H9 (cell line): ENCODE results near the gene IRF1. TPM values are rescaled to one million over a fixed set of nuclear protein-coding genes. Genes with fewer than 3 reads are reported as not detected.

ENCODE experiments used
- DNase-seq: peaks from one replicate; pipeline ENCODE4 v3.0.0-alpha.2; 2017
- H2AFZ ChIP-seq: one replicate; pipeline ENCODE4 v1.6.1; 2013; ENCODE audit warnings: mild to moderate bottlenecking, low read length, control low read depth, moderate library complexity
- H2AK5ac ChIP-seq: 2 replicates; pipeline ENCODE4 v1.6.1; 2013; ENCODE audit warnings: low read length, control low read depth, mixed read lengths; ENCODE audit not compliant: insufficient read length
- H2BK120ac ChIP-seq: one replicate; pipeline ENCODE4 v1.6.1; 2013; ENCODE audit warnings: low read depth, mild to moderate bottlenecking, low read length, control low read depth, inconsistent platforms; ENCODE audit not compliant: poor library complexity, severe bottlenecking
- H2BK12ac ChIP-seq: 2 replicates; pipeline ENCODE4 v1.6.1; 2013; ENCODE audit warnings: low read length, control low read depth, mixed read lengths, low read depth; ENCODE audit not compliant: insufficient read length
- H2BK15ac ChIP-seq: 2 replicates; pipeline ENCODE4 v1.6.1; 2013; ENCODE audit warnings: low read depth, low read length, control low read depth
- H2BK20ac ChIP-seq: one replicate; pipeline ENCODE4 v1.6.1; 2013; ENCODE audit warnings: low read depth, mild to moderate bottlenecking, low read length, control low read depth, inconsistent platforms; ENCODE audit not compliant: poor library complexity, severe bottlenecking
- H2BK5ac ChIP-seq: 2 replicates; pipeline ENCODE4 v1.6.1; 2013; ENCODE audit warnings: low read length, control low read depth, mixed read lengths; ENCODE audit not compliant: insufficient read length
- H3K14ac ChIP-seq: 2 replicates; pipeline ENCODE4 v1.6.1; 2013; ENCODE audit warnings: low read length, control low read depth; ENCODE audit not compliant: insufficient read depth
- H3K18ac ChIP-seq: 2 replicates; pipeline ENCODE4 v1.6.1; 2013; ENCODE audit warnings: low read depth, mild to moderate bottlenecking, mixed read lengths, low read length, control low read depth; ENCODE audit not compliant: insufficient read length
- H3K23ac ChIP-seq: 2 replicates; pipeline ENCODE4 v1.6.1; 2013; ENCODE audit warnings: low read length, control low read depth, mixed read lengths, low read depth; ENCODE audit not compliant: insufficient read length
- H3K23me2 ChIP-seq: 2 replicates; pipeline ENCODE4 v1.6.1; 2013; ENCODE audit warnings: low read depth, mild to moderate bottlenecking, mixed read lengths, low read length, control low read depth; ENCODE audit not compliant: insufficient read length, poor library complexity, severe bottlenecking
- H3K27ac ChIP-seq: 2 replicates; pipeline ENCODE4 v1.5.1; 2013; ENCODE audit warnings: low read length, control low read depth, mixed read lengths, low read depth; ENCODE audit not compliant: insufficient read length
- H3K27me3 ChIP-seq: 2 replicates; pipeline ENCODE4 v1.6.1; 2013; ENCODE audit warnings: low read length, control low read depth, inconsistent platforms; ENCODE audit not compliant: insufficient read depth
- H3K4ac ChIP-seq: 2 replicates; pipeline ENCODE4 v1.6.1; 2013; ENCODE audit warnings: low read depth, mild to moderate bottlenecking, control low read depth, inconsistent platforms, low read length, moderate library complexity
- H3K4me1 ChIP-seq: 2 replicates; pipeline ENCODE4 v1.6.1; 2013; ENCODE audit warnings: low read length, control low read depth, inconsistent platforms; ENCODE audit not compliant: insufficient read depth
- H3K4me2 ChIP-seq: 2 replicates; pipeline ENCODE4 v1.6.1; 2013; ENCODE audit warnings: low read length, control low read depth, mixed read lengths; ENCODE audit not compliant: insufficient read length, insufficient read depth
- H3K56ac ChIP-seq: 2 replicates; pipeline ENCODE4 v1.6.1; 2013; ENCODE audit warnings: low read depth, mild to moderate bottlenecking, mixed read lengths, low read length, control low read depth; ENCODE audit not compliant: insufficient read length
- H3K79me1 ChIP-seq: 2 replicates; pipeline ENCODE4 v1.6.1; 2013; ENCODE audit warnings: low read depth, mild to moderate bottlenecking, moderate library complexity, low read length, control low read depth, inconsistent platforms; ENCODE audit not compliant: insufficient read depth, poor library complexity, severe bottlenecking
- H3K79me2 ChIP-seq: 2 replicates; pipeline ENCODE4 v1.6.1; 2013; ENCODE audit warnings: low read length, control low read depth, inconsistent platforms; ENCODE audit not compliant: insufficient read depth
- H3K9ac ChIP-seq: 2 replicates; pipeline ENCODE4 v1.6.1; 2013; ENCODE audit warnings: low read length, control low read depth, mixed read lengths; ENCODE audit not compliant: insufficient read length; ENCODE audit errors: extremely low read depth
- H3K9me3 ChIP-seq: one replicate; pipeline ENCODE4 v1.6.1; 2013; ENCODE audit warnings: low read depth, low read length, inconsistent platforms; ENCODE audit not compliant: control insufficient read depth
- H3T11ph ChIP-seq: one replicate; pipeline ENCODE4 v1.6.1; 2013; ENCODE audit warnings: mild to moderate bottlenecking, low read length, control low read depth, inconsistent platforms
- H4K20me1 ChIP-seq: one replicate; pipeline ENCODE4 v1.6.1; 2013; ENCODE audit not compliant: control insufficient read depth, insufficient read length, insufficient read depth
- H4K5ac ChIP-seq: 2 replicates; pipeline ENCODE4 v1.6.1; 2013; ENCODE audit warnings: low read depth, mild to moderate bottlenecking, mixed read lengths, low read length, control low read depth; ENCODE audit not compliant: insufficient read length
- H4K8ac ChIP-seq: replicated peaks from 2 replicates; pipeline ENCODE4 v1.6.1; 2013; ENCODE audit warnings: low read length, control low read depth, mixed read lengths, low read depth; ENCODE audit not compliant: insufficient read length
- H4K91ac ChIP-seq: 2 replicates; pipeline ENCODE4 v1.6.1; 2013; ENCODE audit warnings: low read depth, mild to moderate bottlenecking, moderate library complexity, mixed read lengths, low read length, control low read depth; ENCODE audit not compliant: insufficient read length
- H3K27ac Mint-ChIP-seq, 3 experiments: 2 replicates in 2 of 3; 3 replicates in 1 of 3; pipeline ENCODE4 v1.8.0; 2020 to 2021; ENCODE audit warnings: mixed read lengths in 3 of 3, mild to moderate bottlenecking in 1 of 3, moderate library complexity in 1 of 3
- H3K27me3 Mint-ChIP-seq: 2 replicates; pipeline ENCODE4 v1.8.0; 2021; ENCODE audit warnings: low read depth, mild to moderate bottlenecking, moderate library complexity, mixed read lengths
- H3K36me3 Mint-ChIP-seq, 3 experiments: 2 replicates in 2 of 3; 3 replicates in 1 of 3; pipeline ENCODE4 v1.8.0; 2020 to 2021; ENCODE audit warnings: low read depth in 3 of 3, mixed read lengths in 3 of 3; ENCODE audit not compliant: insufficient read depth in 1 of 3
- H3K4me1 Mint-ChIP-seq, 2 experiments: 2 replicates each; pipeline ENCODE4 v1.8.0; 2020; ENCODE audit warnings: mixed read lengths in 2 of 2
- H3K4me3 Mint-ChIP-seq, 2 experiments: 2 replicates in 1 of 2; 3 replicates in 1 of 2; pipeline ENCODE4 v1.8.0; 2020 to 2021; ENCODE audit warnings: mild to moderate bottlenecking in 2 of 2, mixed read lengths in 2 of 2, moderate library complexity in 1 of 2
- H3K9me3 Mint-ChIP-seq, 2 experiments: 2 replicates in 1 of 2; 3 replicates in 1 of 2; pipeline ENCODE4 v1.8.0; 2020; ENCODE audit warnings: mild to moderate bottlenecking in 2 of 2, mixed read lengths in 2 of 2, moderate library complexity in 1 of 2
- WGBS: extraction: QIAGEN DNeasy Blood & Tissue Kit; methylation state at CpG from one replicate; pipeline ENCODE4 v1.1.7; 2013; ENCODE audit warnings: missing lambda C conversion rate, low lambda C conversion rate, mixed read lengths; ENCODE audit not compliant: insufficient read length; ENCODE audit errors: extremely low coverage; 5-methylcytosine and 5-hydroxymethylcytosine counted together
- total RNA-seq: library from RNA; stranded (reverse); gene quantifications from 2 replicates; pipeline ENCODE4 v1.2.1, GENCODE V29; 2021
- TF ChIP-seq, protein P1 (sequence below): fragments of 200-600 bp; sonication (generic); conservative IDR thresholded peaks from 3 replicates; pipeline ENCODE4 v1.8.0; 2021; ENCODE audit warnings: antibody characterized with exemption, mild to moderate bottlenecking

Gene IRF1
- total RNA-seq, 1 experiment from 2014 or later = 8.7 TPM

- WGBS = no CpG with 5 or more reads among the region's 3 CpGs
- no peak overlapping the region for H3K27ac ChIP-seq
Observed at GRCh38 chr5:132479111-132479951, 11.2 kb downstream of the IRF1 start.

More at GRCh38 chr5:132479111-132479951, 11.2 kb downstream of the IRF1 start:
- no peak overlapping the region for H3K4ac ChIP-seq
- H3K9me3 ChIP-seq = no peaks in the 10 kb centered on the region
- H2BK20ac ChIP-seq = no peak overlapping the region
- H3K4me2 ChIP-seq = no peak overlapping the region
- H2BK12ac ChIP-seq = no peak overlapping the region
- no peak overlapping the region for H4K8ac ChIP-seq
- no peak overlapping the region for H2AFZ ChIP-seq
- no peaks in the 10 kb centered on the region for H3K27me3 ChIP-seq
- no peaks in the 10 kb centered on the region for H3K27me3 Mint-ChIP-seq
- no peak overlapping the region for H3K56ac ChIP-seq
- H2BK15ac ChIP-seq = no peak overlapping the region
- no peak overlapping the region for H2BK5ac ChIP-seq
- no peaks in the 10 kb centered on the region for H3K79me1 ChIP-seq
- no peaks in the 10 kb centered on the region for H4K20me1 ChIP-seq
- H2AK5ac ChIP-seq = no peak overlapping the region
- peaks cover 9 to 10% of the 10 kb centered on the region in 2 experiments for H3K4me1 Mint-ChIP-seq
- no peak overlapping the region for H3K4me3 Mint-ChIP-seq
- H2BK120ac ChIP-seq = no peak overlapping the region
- H3K18ac ChIP-seq = no peak overlapping the region
- no peak overlapping the region for H3K27ac Mint-ChIP-seq
- H3K14ac ChIP-seq = no peak overlapping the region
- H4K5ac ChIP-seq = no peak overlapping the region
- TF ChIP-seq, protein P1, sequence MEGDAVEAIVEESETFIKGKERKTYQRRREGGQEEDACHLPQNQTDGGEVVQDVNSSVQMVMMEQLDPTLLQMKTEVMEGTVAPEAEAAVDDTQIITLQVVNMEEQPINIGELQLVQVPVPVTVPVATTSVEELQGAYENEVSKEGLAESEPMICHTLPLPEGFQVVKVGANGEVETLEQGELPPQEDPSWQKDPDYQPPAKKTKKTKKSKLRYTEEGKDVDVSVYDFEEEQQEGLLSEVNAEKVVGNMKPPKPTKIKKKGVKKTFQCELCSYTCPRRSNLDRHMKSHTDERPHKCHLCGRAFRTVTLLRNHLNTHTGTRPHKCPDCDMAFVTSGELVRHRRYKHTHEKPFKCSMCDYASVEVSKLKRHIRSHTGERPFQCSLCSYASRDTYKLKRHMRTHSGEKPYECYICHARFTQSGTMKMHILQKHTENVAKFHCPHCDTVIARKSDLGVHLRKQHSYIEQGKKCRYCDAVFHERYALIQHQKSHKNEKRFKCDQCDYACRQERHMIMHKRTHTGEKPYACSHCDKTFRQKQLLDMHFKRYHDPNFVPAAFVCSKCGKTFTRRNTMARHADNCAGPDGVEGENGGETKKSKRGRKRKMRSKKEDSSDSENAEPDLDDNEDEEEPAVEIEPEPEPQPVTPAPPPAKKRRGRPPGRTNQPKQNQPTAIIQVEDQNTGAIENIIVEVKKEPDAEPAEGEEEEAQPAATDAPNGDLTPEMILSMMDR = no peak
- H3K9me3 Mint-ChIP-seq = no peaks in the 10 kb centered on the region; a peak in 1 of 5 replicates
- no peak for DNase-seq
- peaks cover 2% of the 10 kb centered on the region; the same call in 1 of the 2 replicates for H3K4me1 ChIP-seq
- H4K91ac ChIP-seq = no peak overlapping the region
- H3K36me3 Mint-ChIP-seq = peaks cover 4 to 11% (median 7%) of the 10 kb centered on the region in 3 experiments
- H3K23ac ChIP-seq = no peak overlapping the region
- no peak overlapping the region for H3T11ph ChIP-seq
- H3K79me2 ChIP-seq = no peaks in the 10 kb centered on the region
- H3K23me2 ChIP-seq = no peaks in the 10 kb centered on the region
- no peak overlapping the region for H3K9ac ChIP-seq
